CD14-positive monocyte (primary cell): ENCODE results near the gene WDR91. TPM values are rescaled to one million over a fixed set of nuclear protein-coding genes. Genes with fewer than 3 reads are reported as not detected.

ENCODE experiments used
- DNase-seq, 3 donors: peaks; one replicate each; pipeline ENCODE4 v3.0.0-alpha.2; 2011 to 2022
- H2AFZ ChIP-seq: 2 replicates; pipeline ENCODE4 v1.6.0; 2012; ENCODE audit warnings: mild to moderate bottlenecking, low read depth, low read length, inconsistent platforms; ENCODE audit not compliant: insufficient read depth, poor library complexity, severe bottlenecking
- H3K27ac ChIP-seq, 2 donors: 1 replicate in 1 of 2; 2 replicates in 1 of 2; pipeline ENCODE4 v1.5.1; 2012 to 2013; ENCODE audit warnings: low read length in 2 of 2, control low read depth in 1 of 2, inconsistent platforms in 1 of 2, low read depth in 1 of 2, mild to moderate bottlenecking in 1 of 2
- H3K27me3 ChIP-seq, 2 donors: one replicate each; pipeline versions ENCODE4 v1.6.0 to v1.6.1; 2011 to 2013; ENCODE audit warnings: low read length in 2 of 2; ENCODE audit not compliant: control insufficient read depth in 2 of 2, insufficient read depth in 2 of 2
- H3K36me3 ChIP-seq, 2 donors: replicated peaks in 1 of 2; 1 replicate in 1 of 2; 2 replicates in 1 of 2; pipeline versions ENCODE4 v1.5.1 to v1.6.1; 2012 to 2013; ENCODE audit warnings: low read length in 2 of 2, control low read depth in 1 of 2, inconsistent platforms in 1 of 2, mild to moderate bottlenecking in 1 of 2; ENCODE audit not compliant: insufficient read depth in 2 of 2, control insufficient read depth in 1 of 2
- H3K4me1 ChIP-seq, 2 donors: 1 replicate in 1 of 2; 2 replicates in 1 of 2; pipeline versions ENCODE4 v1.5.1 to v1.6.1; 2012 to 2013; ENCODE audit warnings: low read length in 2 of 2, control low read depth in 1 of 2, inconsistent platforms in 1 of 2, mild to moderate bottlenecking in 1 of 2, moderate library complexity in 1 of 2; ENCODE audit not compliant: insufficient read depth in 2 of 2, control insufficient read depth in 1 of 2
- H3K4me2 ChIP-seq: replicated peaks from 2 replicates; pipeline ENCODE3; 2012; ENCODE audit warnings: low read length, moderate library complexity, mild to moderate bottlenecking; ENCODE audit not compliant: poor library complexity, severe bottlenecking; ENCODE audit errors: extremely low read depth
- H3K4me3 ChIP-seq, 3 experiments: fragments of 200-600 bp in 1 of 3; sonication (generic) in 1 of 3; replicated peaks in 1 of 3; 1 replicate in 2 of 3; 2 replicates in 1 of 3; pipeline ENCODE4 v1.5.1; 2011 to 2013; ENCODE audit warnings: low read length in 3 of 3, mild to moderate bottlenecking in 3 of 3, control low read depth in 2 of 3, low read depth in 2 of 3, inconsistent platforms in 1 of 3, moderate library complexity in 1 of 3
- H3K79me2 ChIP-seq: 2 replicates; pipeline ENCODE4 v1.6.0; 2012; ENCODE audit warnings: mild to moderate bottlenecking, control low read depth, inconsistent platforms, low read length, moderate library complexity; ENCODE audit not compliant: insufficient read depth
- H3K9ac ChIP-seq: 2 replicates; pipeline ENCODE4 v1.6.0; 2017; ENCODE audit warnings: low read length, mild to moderate bottlenecking; ENCODE audit not compliant: insufficient read depth, poor library complexity, severe bottlenecking
- H3K9me3 ChIP-seq, 2 donors: replicated peaks in 1 of 2; 1 replicate in 1 of 2; 2 replicates in 1 of 2; pipeline versions ENCODE4 v1.5.1 to v1.6.1; 2012 to 2013; ENCODE audit warnings: low read length in 2 of 2, control low read depth in 1 of 2; ENCODE audit not compliant: control insufficient read depth in 1 of 2, insufficient read depth in 1 of 2
- H4K20me1 ChIP-seq: 2 replicates; pipeline ENCODE4 v1.6.0; 2012; ENCODE audit warnings: mild to moderate bottlenecking, low read length, control low read depth, moderate library complexity; ENCODE audit not compliant: insufficient read depth
- H3K27ac Mint-ChIP-seq, 7 donors: one replicate each; pipeline ENCODE4 v1.8.0; 2020; ENCODE audit warnings: mild to moderate bottlenecking in 7 of 7, mixed read lengths in 7 of 7, moderate library complexity in 6 of 7, inconsistent platforms in 2 of 7
- H3K27me3 Mint-ChIP-seq, 3 donors: one replicate each; pipeline ENCODE4 v1.8.0; 2021 to 2022; ENCODE audit warnings: low read depth in 3 of 3, mild to moderate bottlenecking in 3 of 3, mixed read lengths in 3 of 3, moderate library complexity in 3 of 3, inconsistent platforms in 1 of 3
- H3K36me3 Mint-ChIP-seq, 2 donors: one replicate each; pipeline ENCODE4 v1.8.0; 2020; ENCODE audit warnings: mixed read lengths in 2 of 2, inconsistent platforms in 1 of 2, mild to moderate bottlenecking in 1 of 2
- H3K4me1 Mint-ChIP-seq: one replicate; pipeline ENCODE4 v1.8.0; 2020; ENCODE audit warnings: mild to moderate bottlenecking, mixed read lengths
- H3K4me3 Mint-ChIP-seq, 2 donors: one replicate each; pipeline ENCODE4 v1.8.0; 2020; ENCODE audit warnings: mild to moderate bottlenecking in 2 of 2, mixed read lengths in 2 of 2, moderate library complexity in 1 of 2
- H3K9me3 Mint-ChIP-seq, 7 donors: one replicate each; pipeline ENCODE4 v1.8.0; 2020 to 2022; ENCODE audit warnings: mixed read lengths in 7 of 7, mild to moderate bottlenecking in 6 of 7, moderate library complexity in 6 of 7, inconsistent platforms in 2 of 7
- WGBS: methylation state at CpG from one replicate; pipeline ENCODE4 v1.1.5; 2013; ENCODE audit warnings: missing lambda C conversion rate; ENCODE audit not compliant: insufficient coverage; 5-methylcytosine and 5-hydroxymethylcytosine counted together
- intact Hi-C, 2 donors: fragments of 100-400 bp; cut with micrococcal nuclease; formaldehyde crosslinking; loops; one replicate each; pipeline versions ENCODE4 v1.15.0 to v1.15.1; 2023
- polyA plus RNA-seq, 3 donors: library from polyadenylated mRNA; depleted of rRNA in 1 of 3; unstranded in 2 of 3; stranded (reverse) in 1 of 3; fragments of 300-500 nt in 2 of 3; fragments of >200 nt in 1 of 3; fragmentation: Illumina TruSeq in 2 of 3; gene quantifications; 1 replicate in 2 of 3; 2 replicates in 1 of 3; pipeline ENCODE4 v1.2.3, GENCODE V29; 2012 to 2021
- TF ChIP-seq, protein P1 (sequence below): fragments of 200-600 bp; IDR thresholded peaks from one replicate; pipeline ENCODE4 v1.8.0; 2022; ENCODE audit warnings: antibody characterized with exemption, mild to moderate bottlenecking

The WDR91 gene
- polyA plus RNA-seq, 3 donors = 2.5 to 35.0 (median 3.9) TPM

DNA sequence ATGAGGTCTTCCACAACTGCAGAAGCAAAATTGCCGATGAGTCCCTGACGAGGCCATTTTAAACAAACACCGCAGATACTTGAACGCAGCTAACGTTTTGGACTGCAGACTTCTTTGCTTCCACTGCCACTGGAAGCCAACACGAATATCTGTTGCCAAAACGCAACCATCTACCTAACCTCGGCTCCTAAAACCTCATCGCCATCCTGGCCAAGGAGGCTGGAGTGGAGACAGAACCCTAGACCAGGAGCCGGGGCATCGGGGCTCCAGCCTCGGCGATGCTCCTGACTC, 493 bp downstream of the WDR91 start:
- peak overlapping the region; percentile 89 to 90 (median 89) for H3K4me3 ChIP-seq
- H3K79me2 ChIP-seq = peaks cover 4% of the 10 kb centered on the region
- H3K4me1 ChIP-seq = peaks cover 44% of the 10 kb centered on the region in 2 donors
- Mint-ChIP-seq H3K27me3 (peaks cover 1 to 9% (median 2%) of the 10 kb centered on the region in 3 donors), H3K27ac (peak overlapping the region; percentile 91 to 99 (median 98)), H3K4me1 (peaks cover 47% of the 10 kb centered on the region), H3K9me3 (no peaks in the 10 kb centered on the region), H3K4me3 (peak overlapping the region; percentile 94 to 98), H3K36me3 (peaks cover 12 to 18% of the 10 kb centered on the region in 2 donors)
- peak overlapping the region; percentile 57 to 94 for H3K27ac ChIP-seq
- H2AFZ ChIP-seq = peak overlapping the region; percentile 89
- 0% methylated on average over 13 of the region's 13 CpGs for WGBS
- H3K4me2 ChIP-seq = peak overlapping the region; percentile 89
- peaks cover 4 to 6% of the 10 kb centered on the region in 2 donors for H3K36me3 ChIP-seq
- H3K27me3 ChIP-seq = no peaks in the 10 kb centered on the region
- TF ChIP-seq, protein P1, sequence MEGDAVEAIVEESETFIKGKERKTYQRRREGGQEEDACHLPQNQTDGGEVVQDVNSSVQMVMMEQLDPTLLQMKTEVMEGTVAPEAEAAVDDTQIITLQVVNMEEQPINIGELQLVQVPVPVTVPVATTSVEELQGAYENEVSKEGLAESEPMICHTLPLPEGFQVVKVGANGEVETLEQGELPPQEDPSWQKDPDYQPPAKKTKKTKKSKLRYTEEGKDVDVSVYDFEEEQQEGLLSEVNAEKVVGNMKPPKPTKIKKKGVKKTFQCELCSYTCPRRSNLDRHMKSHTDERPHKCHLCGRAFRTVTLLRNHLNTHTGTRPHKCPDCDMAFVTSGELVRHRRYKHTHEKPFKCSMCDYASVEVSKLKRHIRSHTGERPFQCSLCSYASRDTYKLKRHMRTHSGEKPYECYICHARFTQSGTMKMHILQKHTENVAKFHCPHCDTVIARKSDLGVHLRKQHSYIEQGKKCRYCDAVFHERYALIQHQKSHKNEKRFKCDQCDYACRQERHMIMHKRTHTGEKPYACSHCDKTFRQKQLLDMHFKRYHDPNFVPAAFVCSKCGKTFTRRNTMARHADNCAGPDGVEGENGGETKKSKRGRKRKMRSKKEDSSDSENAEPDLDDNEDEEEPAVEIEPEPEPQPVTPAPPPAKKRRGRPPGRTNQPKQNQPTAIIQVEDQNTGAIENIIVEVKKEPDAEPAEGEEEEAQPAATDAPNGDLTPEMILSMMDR = no peak
- intact Hi-C loops = loop anchor here (5.0 kb wide), 2 partner anchors 39 to 64 kb away; partner anchors contain the start of genes CYREN (in 1 of the 2) and TMEM140 (in 1 of the 2)
- DNase-seq = peak in 2 of 3 donors; percentile 18 to 31
- H3K9me3 ChIP-seq = no peaks in the 10 kb centered on the region
- H4K20me1 ChIP-seq = no peaks in the 10 kb centered on the region
- peak overlapping the region; percentile 97 for H3K9ac ChIP-seq

DNA sequence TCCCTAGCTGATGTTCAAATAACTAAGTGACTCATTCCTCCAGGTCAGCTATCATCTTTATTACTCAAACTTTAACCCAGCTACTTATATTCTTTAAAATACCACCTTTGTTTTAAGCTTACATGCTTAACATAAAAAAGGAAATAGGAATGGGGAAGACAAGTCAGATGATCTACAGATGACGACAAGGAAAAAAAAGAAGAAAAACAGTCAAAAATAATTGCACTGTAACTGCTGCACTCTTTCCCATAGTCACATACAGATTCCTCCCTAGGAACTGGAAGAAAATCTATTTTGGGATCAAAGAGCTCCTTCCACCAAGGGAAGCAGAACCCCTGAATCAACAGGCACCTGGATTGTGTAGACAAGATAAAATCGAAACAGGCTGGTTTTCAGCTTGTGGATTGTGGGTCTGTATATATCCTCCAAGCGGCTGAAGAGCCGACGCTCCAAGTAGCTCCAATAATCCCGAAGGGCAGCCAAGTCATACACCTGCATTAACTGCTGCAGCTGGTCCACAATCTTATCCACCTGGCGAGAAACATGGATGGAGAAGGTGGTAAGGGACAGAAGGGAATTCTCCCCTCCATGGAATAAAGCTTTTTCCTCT, 2.0 kb downstream of the WDR91 start:
- Mint-ChIP-seq H3K27me3 (peaks cover 1 to 9% (median 2%) of the 10 kb centered on the region in 3 donors), H3K9me3 (no peaks in the 10 kb centered on the region), H3K4me1 (peaks cover 47% of the 10 kb centered on the region), H3K36me3 (peaks cover 27 to 31% of the 10 kb centered on the region in 2 donors), H3K4me3 (peak overlapping the region; percentile 94 to 98), H3K27ac (peak overlapping the region; percentile 48 to 98 (median 83))
- H3K36me3 ChIP-seq = peaks cover 18 to 21% of the 10 kb centered on the region in 2 donors
- peaks cover 44% of the 10 kb centered on the region in 2 donors for H3K4me1 ChIP-seq
- H3K27me3 ChIP-seq = no peaks in the 10 kb centered on the region
- H3K27ac ChIP-seq = peak overlapping the region; percentile 52 to 73
- no peak overlapping the region for H2AFZ ChIP-seq
- H3K9me3 ChIP-seq = no peaks in the 10 kb centered on the region
- TF ChIP-seq, protein P1 = no peak
- WGBS = no CpG with 5 or more reads among the region's 7 CpGs
- H4K20me1 ChIP-seq = no peaks in the 10 kb centered on the region
- H3K79me2 ChIP-seq = peaks cover 4% of the 10 kb centered on the region
- peak overlapping the region; percentile 89 for H3K4me2 ChIP-seq
- peak overlapping the region in 1 of 3 experiments; percentile 89 for H3K4me3 ChIP-seq
- DNase-seq = peak; percentile 32 to 60 (median 55)
- intact Hi-C loops = loop anchor here in 1 of 2 donors (5.0 kb wide), 1 partner anchor 57 kb away; no protein-coding TSS in a partner anchor
- no peak overlapping the region for H3K9ac ChIP-seq
